GM21423 (cell line): ENCODE data around the gene PPP1R12B.
A peak's percentile ranks its signal among the peaks of the same experiment; 100 is the strongest.
"Not testable (repeated sequence)": the region's sequence is repeated elsewhere in the genome, so short reads cannot be mapped to it uniquely, and the experiment has no call there.

Source experiments
- ATAC-seq: cut with Tn5 transposase; IDR thresholded peaks from one replicate; pipeline ENCODE4 v1.9.1; 2021; ENCODE audit warnings: mild to moderate bottlenecking, moderate library complexity; ENCODE audit not compliant: unreplicated experiment

The PPP1R12B gene

GRCh38 chr1:202473266-202474045, 125.0 kb downstream of the PPP1R12B start:
- not testable (repeated sequence) for ATAC-seq

DNA sequence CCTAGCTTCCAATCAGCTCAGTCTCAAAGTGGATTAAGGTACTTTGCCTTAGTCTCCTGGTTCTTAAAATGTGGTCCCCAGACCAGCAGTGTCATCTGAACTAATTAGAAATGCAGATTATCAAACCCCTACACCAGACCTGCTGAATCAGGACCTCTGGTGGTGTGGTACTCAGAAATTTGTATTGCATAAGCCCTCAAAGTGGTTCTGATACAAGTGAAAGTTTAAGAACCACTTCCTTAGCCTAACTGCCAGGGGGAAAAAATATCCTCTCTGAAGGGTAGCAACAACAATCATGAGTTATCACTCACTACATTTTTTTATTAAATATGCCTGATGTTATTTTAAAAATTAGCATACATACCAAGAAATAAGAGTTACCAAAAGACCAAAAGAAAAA, 131.2 kb downstream of the PPP1R12B start:
- not testable (repeated sequence) for ATAC-seq

DNA sequence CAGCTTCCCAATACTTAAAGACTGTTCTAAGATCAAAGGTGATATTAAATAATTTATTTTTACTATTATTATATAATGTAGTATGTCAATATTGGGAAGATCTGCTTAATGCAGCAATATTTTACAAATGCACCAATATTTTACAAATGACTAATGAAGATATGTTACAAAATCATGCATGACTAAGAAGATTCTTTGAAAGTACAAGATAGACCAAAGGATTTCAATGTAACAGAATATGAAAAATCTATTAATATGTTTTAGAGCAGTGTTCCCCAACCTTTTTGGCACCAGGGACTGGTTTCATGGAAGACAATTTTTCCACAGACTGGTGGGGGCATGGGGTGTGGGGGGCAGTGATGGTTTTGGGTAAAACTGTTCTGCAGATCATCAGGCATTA, 132.1 kb downstream of the PPP1R12B start:
- ATAC-seq = not testable (repeated sequence)

GRCh38 chr1:202483362-202483761, 134.9 kb downstream of the PPP1R12B start:
- not testable (repeated sequence) for ATAC-seq

DNA sequence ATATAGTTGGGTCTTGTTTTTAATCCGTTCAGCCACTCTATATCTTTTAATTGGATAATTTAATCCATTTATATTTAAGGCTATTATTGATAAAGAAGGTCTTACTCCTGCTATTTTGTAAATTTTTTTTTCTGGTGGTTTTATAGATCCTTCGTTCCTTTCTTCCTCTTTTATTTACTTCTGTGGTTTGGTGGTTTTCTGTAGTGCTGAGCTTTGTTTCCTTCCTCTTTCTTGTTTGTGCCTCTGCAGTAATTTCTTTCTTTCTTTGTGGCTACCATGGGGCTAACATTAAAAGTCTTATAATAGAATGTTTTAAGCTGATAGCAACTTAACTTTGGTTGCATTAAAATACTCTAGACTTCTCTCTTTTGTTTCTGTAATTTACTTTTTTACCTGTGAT, 135.5 kb downstream of the PPP1R12B start:
- not testable (repeated sequence) for ATAC-seq

- ATAC-seq = not testable (repeated sequence)
Measured at GRCh38 chr1:202484820-202485219, 136.3 kb downstream of the PPP1R12B start.

GRCh38 chr1:202488178-202488649, 139.7 kb downstream of the PPP1R12B start:
- peak; percentile 69 for ATAC-seq

- not testable (repeated sequence) for ATAC-seq
Measured at GRCh38 chr1:202489101-202489500, 140.6 kb downstream of the PPP1R12B start.

DNA sequence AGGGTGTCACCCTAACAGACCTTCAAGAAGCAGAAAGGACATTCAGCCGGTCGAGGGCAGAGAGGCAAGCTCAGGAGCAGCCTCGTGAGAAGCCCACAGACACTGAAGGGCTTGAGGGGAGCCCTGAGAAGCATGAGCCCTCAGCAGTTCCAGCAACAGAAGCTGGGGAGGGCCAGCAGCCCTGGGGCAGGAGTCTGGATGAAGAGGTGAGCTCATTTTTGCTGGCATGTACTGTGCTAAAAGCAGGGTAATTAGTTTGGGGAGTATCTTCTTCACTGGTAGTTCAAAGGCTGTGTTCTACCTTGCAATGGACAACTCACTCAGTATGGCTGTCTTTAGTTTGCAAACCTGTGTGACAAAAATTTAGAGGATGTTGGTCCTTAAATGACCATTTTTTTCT, 144.6 kb downstream of the PPP1R12B start:
- not testable (repeated sequence) for ATAC-seq

GRCh38 chr1:202498542-202498941, 150.0 kb downstream of the PPP1R12B start:
- no peak for ATAC-seq

DNA sequence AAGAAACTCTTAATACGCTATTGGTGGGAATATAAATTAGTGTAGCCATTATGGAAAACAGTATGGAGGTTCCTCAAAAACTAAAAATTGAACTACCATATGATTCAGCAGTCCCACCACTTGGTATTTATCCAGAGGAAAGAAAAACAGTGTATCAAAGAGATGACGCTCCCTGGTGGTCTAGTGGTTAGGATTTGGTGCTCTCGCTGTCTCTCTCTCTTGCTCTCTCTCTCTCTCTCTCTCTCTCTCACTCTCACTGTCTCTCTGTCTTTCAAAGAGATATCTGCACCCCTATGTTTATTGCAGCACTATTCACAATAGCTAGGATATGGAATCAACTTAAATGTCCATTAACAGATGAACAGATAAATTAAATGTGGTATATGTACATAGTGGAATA, 151.5 kb downstream of the PPP1R12B start:
- ATAC-seq = not testable (repeated sequence)

- ATAC-seq = no peak
Measured at GRCh38 chr1:202501281-202501680, 152.8 kb downstream of the PPP1R12B start.

DNA sequence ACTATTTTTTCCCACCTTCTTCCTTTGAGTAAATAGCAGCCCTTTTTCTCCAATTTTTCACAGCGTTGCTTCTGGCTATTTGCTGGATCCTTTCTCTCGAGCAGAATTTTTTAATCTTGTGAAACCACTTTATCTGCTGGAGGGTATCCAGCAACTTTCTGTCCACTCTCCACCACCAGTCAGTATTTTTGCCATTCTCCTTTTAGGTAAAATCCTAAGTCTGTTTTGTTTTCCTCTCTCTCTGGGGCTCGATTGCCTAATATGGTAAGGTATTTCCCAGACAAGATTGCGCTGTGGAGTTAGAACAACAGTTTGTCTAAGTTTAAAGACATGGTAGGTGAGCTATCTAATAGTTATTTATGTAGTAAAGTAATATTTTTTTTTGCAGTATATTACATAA, 156.9 kb downstream of the PPP1R12B start:
- no peak for ATAC-seq

DNA sequence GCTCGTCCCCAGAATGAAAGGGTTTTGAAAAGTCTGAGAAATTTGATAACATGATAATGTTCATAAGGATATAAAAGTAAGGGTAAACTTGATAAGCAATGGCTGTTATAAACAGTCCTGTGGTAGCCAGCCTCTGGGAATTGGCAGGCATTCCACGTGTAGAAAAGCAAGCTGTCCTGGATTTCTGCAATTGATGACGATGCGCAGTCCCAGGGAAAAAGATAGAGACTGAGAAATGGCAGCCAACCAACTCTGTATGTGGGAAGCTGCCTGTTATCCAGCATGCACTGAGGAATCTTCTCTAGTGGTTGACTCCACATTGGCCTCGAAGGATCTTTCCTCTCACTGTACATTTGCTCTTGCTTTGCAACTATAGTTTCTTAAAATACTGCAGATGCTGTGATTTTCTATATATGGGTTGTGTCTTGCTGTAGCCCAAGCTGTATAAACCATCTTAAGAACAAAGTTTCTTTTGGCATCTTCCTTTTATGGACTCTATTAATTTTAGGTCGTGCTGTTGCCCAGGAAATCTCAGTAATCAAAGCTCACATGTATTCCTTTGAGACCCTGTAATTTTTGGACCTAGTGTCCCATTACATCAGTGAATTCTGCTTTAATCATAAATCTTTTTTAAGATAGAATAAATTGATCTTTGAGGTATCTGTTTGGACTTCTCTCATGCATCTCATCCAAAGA, 157.5 kb downstream of the PPP1R12B start:
- ATAC-seq = not testable (repeated sequence)

DNA sequence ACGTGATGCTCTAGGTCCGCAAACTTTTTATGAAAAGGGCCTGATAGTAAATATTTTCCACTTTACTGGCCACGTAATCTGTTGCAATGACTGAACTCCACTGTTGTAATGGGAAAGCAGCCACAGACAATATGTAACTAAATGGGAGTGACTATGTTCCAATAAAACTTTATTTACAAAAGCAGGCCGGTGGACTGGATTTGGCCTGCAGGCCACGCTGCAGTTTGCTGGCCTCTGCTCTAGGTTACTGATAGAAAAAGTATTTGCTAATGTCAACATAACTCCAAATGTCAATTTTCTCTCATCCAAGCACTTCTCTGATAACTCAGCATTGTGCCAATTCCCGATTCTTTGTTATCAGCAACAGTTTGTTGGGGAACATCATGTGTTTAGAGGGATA, 160.4 kb downstream of the PPP1R12B start:
- ATAC-seq = not testable (repeated sequence)

GRCh38 chr1:202513875-202514274, 165.4 kb downstream of the PPP1R12B start:
- ATAC-seq = not testable (repeated sequence)

- ATAC-seq = no peak
Measured at GRCh38 chr1:202516434-202516877, 168.0 kb downstream of the PPP1R12B start.

DNA sequence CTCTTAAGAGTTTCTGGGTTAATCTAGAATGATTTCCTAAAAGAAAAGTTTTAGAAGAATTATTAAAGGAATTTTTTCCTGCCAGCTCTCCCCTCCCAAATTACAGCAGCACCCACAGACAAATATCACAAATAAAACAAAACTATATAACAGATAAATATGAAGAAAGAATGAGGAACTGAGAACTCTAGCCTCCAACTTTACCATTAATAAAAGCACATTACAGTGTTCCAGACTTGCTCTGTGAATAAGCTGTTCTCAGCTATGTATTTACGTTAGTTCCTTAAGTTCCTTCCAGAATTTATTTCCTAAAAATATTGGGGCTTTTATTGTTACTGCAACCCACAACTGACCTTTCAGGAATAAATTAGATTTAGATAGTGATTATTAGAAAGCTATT, 168.6 kb downstream of the PPP1R12B start:
- not testable (repeated sequence) for ATAC-seq

DNA sequence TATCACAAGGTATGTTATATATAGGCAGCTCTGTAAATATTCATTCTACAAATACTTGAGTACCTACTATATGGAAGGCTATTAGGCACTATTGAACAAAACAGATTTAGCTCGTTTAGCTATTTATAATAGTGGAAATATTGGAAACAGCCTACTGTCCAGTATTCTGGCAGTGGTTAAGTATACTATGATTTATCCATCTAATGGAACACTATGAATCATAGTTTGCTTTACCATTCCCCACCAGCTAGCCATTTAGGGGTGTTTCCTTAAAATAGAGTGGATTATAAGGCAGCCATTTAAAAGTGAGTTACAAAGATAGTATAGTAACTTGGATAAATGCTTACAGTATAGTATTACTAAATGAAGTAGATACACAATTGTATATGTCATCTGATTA, 169.7 kb downstream of the PPP1R12B start:
- ATAC-seq = not testable (repeated sequence)

- ATAC-seq = not testable (repeated sequence)
Measured at GRCh38 chr1:202518905-202519304, 170.4 kb downstream of the PPP1R12B start.

- ATAC-seq = not testable (repeated sequence)
Measured at GRCh38 chr1:202520129-202520856, 171.8 kb downstream of the PPP1R12B start.
